Measurements from ENCODE around the gene SESTD1. TPM values are rescaled to one million over a fixed set of nuclear protein-coding genes. Genes with fewer than 3 reads are reported as not detected.

SESTD1 gene
- polyA plus RNA-seq, 3 donors: 83.2 to 98.1 (median 85.7) TPM

DNA sequence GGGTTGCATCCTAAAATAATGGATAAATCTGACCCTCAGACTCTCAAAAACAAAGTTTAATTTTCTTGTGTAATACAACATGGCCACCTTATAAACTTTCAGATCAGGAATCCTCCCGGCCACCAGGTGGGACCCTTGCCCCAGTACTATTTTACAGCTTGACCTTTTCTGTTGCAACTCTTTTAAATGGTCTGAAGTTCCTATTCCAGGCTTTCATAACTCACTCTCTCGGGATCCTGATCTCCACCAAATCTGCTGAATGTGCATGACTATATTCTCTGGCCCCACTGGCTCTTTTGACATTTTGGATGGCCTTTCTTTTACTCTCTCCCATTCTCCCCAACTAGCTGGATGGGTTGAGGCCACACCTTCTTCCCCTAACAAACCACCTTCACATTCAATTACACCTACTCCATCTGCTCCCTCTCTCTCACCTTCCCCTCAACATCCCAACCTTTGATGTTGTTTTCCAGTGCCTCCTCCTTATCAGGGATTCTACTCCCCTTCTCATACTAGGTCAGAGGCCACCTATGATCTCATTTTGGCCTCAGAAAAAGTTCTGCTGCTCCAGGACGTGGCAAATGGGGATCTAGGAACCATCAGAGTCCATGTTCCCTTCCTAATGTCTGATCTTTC lies 70.8 kb downstream of the SESTD1 start:
- DNase-seq (ENCODE audit: low read depth in 3 of 3, low spot score in 2 of 3): no peak

- no peak for DNase-seq (ENCODE audit: low read depth in 3 of 3, low spot score in 2 of 3)
These were observed 73.5 kb downstream of the SESTD1 start for GRCh38 chr2:179191110-179191509.

- no peak for DNase-seq (ENCODE audit: low read depth in 3 of 3, low spot score in 2 of 3)
These were observed 78.5 kb downstream of the SESTD1 start for GRCh38 chr2:179186126-179186525.

GRCh38 chr2:179184610-179185009 lies 80.0 kb downstream of the SESTD1 start:
- DNase-seq (ENCODE audit: low read depth in 3 of 3, low spot score in 2 of 3): no peak

- no peak for DNase-seq (ENCODE audit: low read depth in 3 of 3, low spot score in 2 of 3)
These were observed 83.6 kb downstream of the SESTD1 start for GRCh38 chr2:179181002-179181401.

DNA sequence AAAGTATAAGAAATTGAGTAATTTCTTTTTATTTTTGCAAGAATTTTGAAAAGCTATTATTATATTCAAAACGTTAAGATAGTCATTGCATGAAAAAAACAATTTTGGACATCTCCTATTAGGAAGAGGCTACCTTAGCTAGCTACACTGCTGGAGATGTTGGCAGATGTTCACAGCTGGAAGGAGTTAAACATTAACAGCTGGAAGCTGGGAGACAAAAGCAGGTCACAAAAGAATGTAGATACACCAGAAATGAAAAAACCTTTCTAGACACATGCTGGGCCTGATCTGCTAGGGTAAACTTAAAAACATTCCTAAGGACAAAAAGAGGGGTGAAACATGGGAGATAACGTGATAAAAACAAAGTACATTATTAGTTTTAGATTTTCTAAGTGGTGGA lies 84.4 kb downstream of the SESTD1 start:
- no peak for DNase-seq (ENCODE audit: low read depth in 3 of 3, low spot score in 2 of 3)

GRCh38 chr2:179179719-179180118 lies 84.9 kb downstream of the SESTD1 start:
- DNase-seq (ENCODE audit: low read depth in 3 of 3, low spot score in 2 of 3): no peak

GRCh38 chr2:179177694-179178093 lies 86.9 kb downstream of the SESTD1 start:
- DNase-seq (ENCODE audit: low read depth in 3 of 3, low spot score in 2 of 3): no peak

DNA sequence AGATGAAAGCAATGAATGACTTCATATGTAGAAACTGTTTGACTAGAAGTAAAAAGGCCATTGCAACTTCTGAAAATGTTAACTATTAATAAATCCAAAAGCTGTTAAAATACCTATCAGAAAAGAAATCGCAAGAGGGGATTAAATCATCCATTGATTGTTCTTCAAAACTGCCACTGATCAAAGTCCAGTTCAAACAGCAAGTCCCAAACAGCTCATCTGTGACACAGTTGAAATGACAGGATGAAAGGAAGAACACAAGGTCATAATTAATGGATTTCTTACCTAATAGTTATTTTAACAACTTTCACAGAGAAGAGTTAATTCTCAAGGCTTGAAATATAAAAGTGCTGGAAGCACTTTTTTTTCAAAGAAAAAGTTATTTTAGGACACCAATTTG lies 90.4 kb downstream of the SESTD1 start:
- DNase-seq (ENCODE audit: low read depth in 3 of 3, low spot score in 2 of 3): no peak

- DNase-seq (ENCODE audit: low read depth in 3 of 3, low spot score in 2 of 3): no peak
These were observed 91.7 kb downstream of the SESTD1 start for GRCh38 chr2:179172894-179173293.

DNA sequence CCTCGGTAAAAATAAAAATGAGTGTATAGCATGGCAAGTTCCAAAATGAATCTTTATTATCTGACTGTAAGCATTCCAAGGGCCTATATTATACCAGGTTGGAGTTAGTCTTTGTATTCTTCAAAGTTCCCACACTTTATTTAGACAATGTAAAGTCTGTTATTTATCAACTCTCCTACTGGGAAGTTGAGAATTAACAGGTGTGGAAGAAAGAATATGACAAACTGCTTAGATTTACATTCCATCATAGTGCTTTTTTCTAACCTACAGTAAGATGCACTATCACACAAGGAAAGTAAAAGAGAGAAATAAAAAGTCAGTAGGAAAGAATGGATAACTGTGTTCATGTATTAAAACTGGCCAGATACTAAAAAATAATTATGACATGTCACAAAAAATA lies 93.3 kb downstream of the SESTD1 start:
- no peak for DNase-seq (ENCODE audit: low read depth in 3 of 3, low spot score in 2 of 3)

DNA sequence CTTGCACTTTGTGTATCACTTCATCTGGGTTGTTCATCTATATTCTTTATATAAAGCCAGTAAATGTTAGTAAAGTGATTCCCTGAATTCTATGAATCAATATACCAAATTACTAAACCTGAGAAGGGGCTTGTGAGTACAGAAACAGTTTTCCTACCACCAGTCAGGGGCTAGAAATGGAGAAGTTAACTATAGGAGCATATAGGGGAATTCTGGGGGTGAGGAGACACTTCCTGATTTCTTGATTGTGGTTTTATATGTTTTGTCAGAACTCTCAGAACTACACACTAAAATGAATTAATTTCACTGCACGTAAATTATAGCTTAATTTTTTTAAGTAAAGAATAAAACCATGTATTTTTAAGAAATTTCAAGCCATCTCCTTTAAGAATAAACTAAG lies 93.7 kb downstream of the SESTD1 start:
- no peak for DNase-seq (ENCODE audit: low read depth in 3 of 3, low spot score in 2 of 3)

GRCh38 chr2:179165356-179166000 lies 99.2 kb downstream of the SESTD1 start:
- no peak for DNase-seq (ENCODE audit: low read depth in 3 of 3, low spot score in 2 of 3)

- no peak for DNase-seq (ENCODE audit: low read depth in 3 of 3, low spot score in 2 of 3)
These were observed 123.4 kb downstream of the SESTD1 start for GRCh38 chr2:179141206-179141605.

DNA sequence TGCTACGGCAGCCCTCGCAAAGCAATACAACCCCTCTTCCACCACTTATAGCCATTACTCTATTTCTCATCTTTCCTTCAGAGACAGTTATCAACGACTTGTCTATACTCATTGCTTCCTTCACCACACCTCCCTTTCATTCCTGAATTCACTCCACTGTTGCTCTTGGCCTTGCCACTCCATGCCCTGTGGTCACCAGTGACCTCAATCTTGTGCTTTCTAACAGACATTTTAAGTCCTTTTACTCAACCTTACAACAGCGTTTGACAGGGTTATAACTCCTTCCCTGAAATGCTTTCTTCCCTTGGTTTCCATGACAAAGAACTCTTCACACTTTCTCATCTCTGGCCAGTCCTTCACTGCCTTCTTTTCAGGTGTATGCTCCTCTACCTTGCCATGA lies 124.1 kb downstream of the SESTD1 start:
- DNase-seq (ENCODE audit: low read depth in 3 of 3, low spot score in 2 of 3): no peak

- no peak for DNase-seq (ENCODE audit: low read depth in 3 of 3, low spot score in 2 of 3)
These were observed 125.1 kb downstream of the SESTD1 start for GRCh38 chr2:179139506-179139905.

DNA sequence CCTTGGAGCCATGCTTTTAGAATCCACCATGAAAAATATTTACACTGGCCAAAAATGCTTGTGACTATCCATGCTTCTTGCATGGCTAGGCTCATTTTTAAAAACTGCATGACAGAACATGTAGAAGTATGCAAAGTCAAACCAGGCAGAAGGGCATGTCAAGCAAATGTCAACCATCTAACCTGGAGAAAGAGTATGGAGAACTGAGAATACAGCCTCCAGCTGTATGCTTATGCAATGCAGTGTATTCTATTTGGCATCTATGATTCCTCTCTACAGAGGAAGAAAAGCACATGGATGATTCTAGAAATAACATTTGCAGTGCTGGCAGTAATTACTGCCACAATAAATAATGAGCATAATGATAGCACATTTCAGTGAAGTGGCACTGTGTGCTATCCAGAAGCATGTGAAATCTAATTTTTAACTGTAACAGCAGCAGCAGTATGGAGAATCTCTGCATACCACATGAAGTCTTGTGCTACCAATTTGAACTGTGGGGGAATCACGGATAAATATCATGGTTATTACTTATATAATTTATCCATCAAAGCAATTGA lies 127.4 kb downstream of the SESTD1 start:
- no peak for DNase-seq (ENCODE audit: low read depth in 3 of 3, low spot score in 2 of 3)

DNA sequence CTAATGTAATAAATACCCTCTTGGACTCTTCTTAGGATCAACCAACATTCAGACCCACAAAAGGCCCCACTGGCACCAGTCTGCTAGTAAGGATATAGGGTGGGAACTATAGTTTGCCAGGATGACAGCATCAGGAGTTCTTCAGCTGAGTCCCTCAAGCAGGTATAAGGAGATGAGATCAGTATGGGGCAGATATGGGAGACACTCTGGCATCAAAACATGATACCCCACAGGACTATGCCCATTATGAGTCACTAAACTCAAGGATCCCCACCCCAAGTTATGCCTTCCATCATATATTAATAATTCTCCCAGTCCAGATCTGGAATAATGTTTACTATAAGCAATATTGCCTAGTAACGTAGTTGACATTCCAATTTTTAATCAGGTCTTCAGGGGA lies 131.6 kb downstream of the SESTD1 start:
- no peak for DNase-seq (ENCODE audit: low read depth in 3 of 3, low spot score in 2 of 3)

- DNase-seq (ENCODE audit: low read depth in 3 of 3, low spot score in 2 of 3): no peak
These were observed 132.6 kb downstream of the SESTD1 start for GRCh38 chr2:179132076-179132475.

- no peak for DNase-seq (ENCODE audit: low read depth in 3 of 3, low spot score in 2 of 3)
These were observed 134.1 kb downstream of the SESTD1 start for GRCh38 chr2:179130560-179130959.

DNA sequence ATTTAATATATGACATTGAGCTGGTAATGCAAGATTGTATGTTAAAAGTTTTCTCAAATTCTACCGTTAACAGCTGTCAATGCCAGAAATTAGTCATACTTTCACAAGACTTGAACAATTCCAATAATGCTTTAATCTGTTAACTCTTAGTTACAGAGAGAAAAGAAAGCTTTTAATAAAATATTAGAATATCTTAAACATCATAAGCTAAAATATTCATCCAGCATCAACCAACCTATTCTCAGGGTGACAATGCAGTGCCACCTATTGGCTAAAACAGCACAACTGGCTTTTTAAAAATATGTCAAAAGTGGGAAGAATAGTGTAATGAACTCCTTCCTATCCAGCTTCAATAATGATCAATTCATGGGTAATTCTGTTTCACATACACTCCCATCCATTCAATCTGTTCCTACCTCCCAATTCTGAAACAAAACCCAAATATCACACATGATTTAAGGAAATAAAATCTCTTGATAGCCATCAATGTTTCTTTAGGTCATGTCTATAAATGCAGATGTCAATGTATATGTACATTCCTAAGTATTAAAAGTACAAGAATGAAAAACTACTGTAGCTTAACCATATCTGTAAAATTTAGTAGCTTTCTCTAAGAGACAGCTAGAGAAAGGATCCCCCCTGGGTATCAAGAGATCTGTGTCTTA lies 134.9 kb downstream of the SESTD1 start:
- DNase-seq (ENCODE audit: low read depth in 3 of 3, low spot score in 2 of 3): no peak

DNA sequence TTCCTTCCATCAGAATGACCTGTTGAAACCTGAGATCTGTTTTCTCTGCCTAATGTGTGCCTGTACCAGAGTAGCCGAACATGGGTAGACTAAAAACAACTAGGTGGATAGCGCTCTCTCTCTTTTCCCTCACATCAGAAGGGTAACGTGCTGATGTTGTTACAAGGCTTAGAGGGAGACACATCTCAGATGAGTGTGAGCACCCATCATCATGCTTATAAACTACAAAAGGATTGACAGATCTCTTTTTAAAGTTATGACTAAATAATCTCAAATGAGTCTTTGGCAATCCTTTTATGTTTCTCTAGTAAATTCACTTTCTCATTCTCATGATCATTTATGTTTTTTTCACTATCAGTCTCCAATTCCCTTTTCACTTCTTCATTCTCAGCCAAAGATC lies 139.2 kb downstream of the SESTD1 start:
- DNase-seq (ENCODE audit: low read depth in 3 of 3, low spot score in 2 of 3): no peak
